Measurements from ENCODE around the gene COQ8A.

The COQ8A gene

GRCh38 chr1:226891846-226892523 is 48.1 kb upstream of the COQ8A start:
- no peak for TF ChIP-seq EZH2phosphoT487 (IDR thresholded peaks at IDR 0.05; ENCODE audit: borderline replicate concordance)
- no peak for TF ChIP-seq CTCF (conservative IDR thresholded peaks at IDR 0.05; ENCODE audit: low read length)
- H3F3A ChIP-seq (ENCODE audit: low read depth) = no peaks in the 10 kb centered on the region
- no peaks in the 10 kb centered on the region for H3K27me3 ChIP-seq (ENCODE audit: insufficient read depth, low read length, poor library complexity, severe bottlenecking)
- no peaks in the 10 kb centered on the region for H3K9me3 ChIP-seq (ENCODE audit: insufficient read depth, low read depth, low read length)
- H3K4me2 ChIP-seq (ENCODE audit: low read depth, low read length, poor library complexity, severe bottlenecking) = no peak overlapping the region
- H3K79me2 ChIP-seq (ENCODE audit: insufficient read depth, low read length) = no peaks in the 10 kb centered on the region
- H3K9ac ChIP-seq (ENCODE audit: low read depth, low read length, poor library complexity, severe bottlenecking) = peak overlapping the region; percentile 37
- H3K9me2 ChIP-seq (replicated peaks; ENCODE audit: low read depth, low read length) = no peaks in the 10 kb centered on the region
- no peaks in the 10 kb centered on the region for H3K36me3 ChIP-seq (ENCODE audit: insufficient read depth, low read length)
- H2AFZ ChIP-seq (ENCODE audit: low read length) = 0 out of 2 replicates have a peak overlapping the region, but pooled peaks have one; percentile 22
- no peaks in the 10 kb centered on the region for H4K20me1 ChIP-seq (ENCODE audit: insufficient read depth, low read length, poor library complexity, severe bottlenecking)
- H3K4me1 ChIP-seq (ENCODE audit: insufficient read depth, low read length, poor library complexity, severe bottlenecking) = peaks cover 10% of the 10 kb centered on the region
- no peak overlapping the region for H3K4me3 ChIP-seq (ENCODE audit: low read length, poor library complexity, severe bottlenecking)

- TF ChIP-seq CTCF (conservative IDR thresholded peaks at IDR 0.05; ENCODE audit: low read length) (no peak), EZH2phosphoT487 (IDR thresholded peaks at IDR 0.05; ENCODE audit: borderline replicate concordance) (no peak)
- Histone ChIP-seq H3K79me2 (ENCODE audit: insufficient read depth, low read length) (no peaks in the 10 kb centered on the region), H3K4me3 (ENCODE audit: low read length, poor library complexity, severe bottlenecking) (no peak overlapping the region), H3K27me3 (ENCODE audit: insufficient read depth, low read length, poor library complexity, severe bottlenecking) (no peaks in the 10 kb centered on the region), H3F3A (ENCODE audit: low read depth) (no peaks in the 10 kb centered on the region), H3K4me1 (ENCODE audit: insufficient read depth, low read length, poor library complexity, severe bottlenecking) (peaks cover 10% of the 10 kb centered on the region), H3K4me2 (ENCODE audit: low read depth, low read length, poor library complexity, severe bottlenecking) (no peak overlapping the region), H3K9me2 (replicated peaks; ENCODE audit: low read depth, low read length) (no peaks in the 10 kb centered on the region), H3K9ac (ENCODE audit: low read depth, low read length, poor library complexity, severe bottlenecking) (peak overlapping the region; percentile 37), H4K20me1 (ENCODE audit: insufficient read depth, low read length, poor library complexity, severe bottlenecking) (no peaks in the 10 kb centered on the region), H2AFZ (ENCODE audit: low read length) (no peak overlapping the region), H3K36me3 (ENCODE audit: insufficient read depth, low read length) (no peaks in the 10 kb centered on the region), H3K9me3 (ENCODE audit: insufficient read depth, low read depth, low read length) (no peaks in the 10 kb centered on the region)
These were observed 47.6 kb upstream of the COQ8A start for GRCh38 chr1:226892524-226892875.

- Histone ChIP-seq H3K36me3 (ENCODE audit: insufficient read depth, low read length) (no peaks in the 10 kb centered on the region), H3K4me3 (ENCODE audit: low read length, poor library complexity, severe bottlenecking) (no peak overlapping the region), H3K9me3 (ENCODE audit: insufficient read depth, low read depth, low read length) (no peaks in the 10 kb centered on the region), H3K4me1 (ENCODE audit: insufficient read depth, low read length, poor library complexity, severe bottlenecking) (peaks cover 10% of the 10 kb centered on the region), H3K9ac (ENCODE audit: low read depth, low read length, poor library complexity, severe bottlenecking) (no peak overlapping the region), H4K20me1 (ENCODE audit: insufficient read depth, low read length, poor library complexity, severe bottlenecking) (no peaks in the 10 kb centered on the region), H3K27me3 (ENCODE audit: insufficient read depth, low read length, poor library complexity, severe bottlenecking) (no peaks in the 10 kb centered on the region), H3F3A (ENCODE audit: low read depth) (no peaks in the 10 kb centered on the region), H2AFZ (ENCODE audit: low read length) (no peak overlapping the region), H3K9me2 (replicated peaks; ENCODE audit: low read depth, low read length) (no peaks in the 10 kb centered on the region), H3K79me2 (ENCODE audit: insufficient read depth, low read length) (no peaks in the 10 kb centered on the region), H3K4me2 (ENCODE audit: low read depth, low read length, poor library complexity, severe bottlenecking) (no peak overlapping the region)
- TF ChIP-seq CTCF (conservative IDR thresholded peaks at IDR 0.05; ENCODE audit: low read length) (no peak), EZH2phosphoT487 (IDR thresholded peaks at IDR 0.05; ENCODE audit: borderline replicate concordance) (no peak)
These were observed 46.2 kb upstream of the COQ8A start for GRCh38 chr1:226893936-226894335.
